ENCODE data around the gene SYNJ1. TPM values are rescaled to one million over a fixed set of nuclear protein-coding genes. Genes with fewer than 3 reads are reported as not detected.
"Not testable (repeated sequence)": the region's sequence is repeated elsewhere in the genome, so short reads cannot be mapped to it uniquely, and the experiment has no call there.

The SYNJ1 gene
- polyA plus RNA-seq, 3 donors: 4.0 to 16.5 (median 8.1) TPM

DNA sequence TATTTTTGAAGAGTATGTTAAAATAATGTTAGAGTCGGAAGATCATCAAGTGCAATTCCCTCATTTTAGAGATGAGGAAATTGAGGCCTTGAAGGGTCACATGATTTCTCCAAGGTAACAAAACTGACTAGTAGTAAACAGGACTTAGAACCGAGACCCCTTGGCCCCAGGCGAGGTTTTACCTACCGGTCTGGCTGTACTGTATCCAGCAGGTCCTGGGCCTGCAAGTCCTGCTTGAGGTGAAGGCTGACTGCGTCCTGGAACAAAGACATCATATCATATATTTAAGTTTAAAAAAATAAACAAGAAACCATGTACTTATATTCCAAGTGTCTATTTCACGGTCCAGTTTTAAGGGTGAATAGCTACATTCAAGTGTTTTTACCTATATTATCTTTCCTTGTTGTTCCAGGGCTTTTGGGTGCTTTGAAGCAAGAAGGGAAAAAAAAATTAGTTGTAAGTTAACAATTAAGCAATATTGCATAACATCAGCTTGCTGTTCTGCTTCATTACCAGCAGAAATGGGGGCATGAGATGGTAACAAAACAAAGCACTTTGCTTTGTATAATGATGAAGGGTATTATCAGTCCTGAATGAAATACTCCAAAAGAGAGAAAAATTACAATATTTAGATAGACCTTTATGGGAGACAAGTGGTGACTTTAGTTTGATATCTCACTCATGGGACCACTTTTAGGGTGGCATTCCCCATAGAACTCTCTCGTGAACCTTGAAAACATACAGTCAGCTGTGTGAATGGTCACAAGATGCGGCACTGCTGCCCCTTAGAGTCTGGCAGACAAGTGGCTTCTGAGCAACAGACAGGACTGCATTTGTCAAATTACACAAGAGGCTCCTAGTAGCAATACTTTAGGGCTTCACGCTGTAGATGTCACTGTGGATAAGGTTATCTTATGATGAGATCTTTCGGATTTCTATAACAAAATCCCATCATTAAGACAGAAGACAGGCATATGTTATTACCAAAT is 85.8 kb downstream of the SYNJ1 start:
- H3K4me2 ChIP-seq (replicated peaks; ENCODE audit: extremely low read depth, low read length, poor library complexity, severe bottlenecking): no peak overlapping the region
- H3K27ac Mint-ChIP-seq: no peak overlapping the region
- H3K79me2 ChIP-seq (ENCODE audit: insufficient read depth, low read length): no peaks in the 10 kb centered on the region
- H3K4me3 Mint-ChIP-seq: no peak overlapping the region
- TF ChIP-seq, protein P1, sequence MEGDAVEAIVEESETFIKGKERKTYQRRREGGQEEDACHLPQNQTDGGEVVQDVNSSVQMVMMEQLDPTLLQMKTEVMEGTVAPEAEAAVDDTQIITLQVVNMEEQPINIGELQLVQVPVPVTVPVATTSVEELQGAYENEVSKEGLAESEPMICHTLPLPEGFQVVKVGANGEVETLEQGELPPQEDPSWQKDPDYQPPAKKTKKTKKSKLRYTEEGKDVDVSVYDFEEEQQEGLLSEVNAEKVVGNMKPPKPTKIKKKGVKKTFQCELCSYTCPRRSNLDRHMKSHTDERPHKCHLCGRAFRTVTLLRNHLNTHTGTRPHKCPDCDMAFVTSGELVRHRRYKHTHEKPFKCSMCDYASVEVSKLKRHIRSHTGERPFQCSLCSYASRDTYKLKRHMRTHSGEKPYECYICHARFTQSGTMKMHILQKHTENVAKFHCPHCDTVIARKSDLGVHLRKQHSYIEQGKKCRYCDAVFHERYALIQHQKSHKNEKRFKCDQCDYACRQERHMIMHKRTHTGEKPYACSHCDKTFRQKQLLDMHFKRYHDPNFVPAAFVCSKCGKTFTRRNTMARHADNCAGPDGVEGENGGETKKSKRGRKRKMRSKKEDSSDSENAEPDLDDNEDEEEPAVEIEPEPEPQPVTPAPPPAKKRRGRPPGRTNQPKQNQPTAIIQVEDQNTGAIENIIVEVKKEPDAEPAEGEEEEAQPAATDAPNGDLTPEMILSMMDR (IDR thresholded peaks at IDR 0.05): no peak
- H3K9me3 Mint-ChIP-seq: no peaks in the 10 kb centered on the region
- H3K4me1 Mint-ChIP-seq: no peaks in the 10 kb centered on the region
- WGBS (ENCODE audit: insufficient coverage): 100% methylated on average over 1 of the region's 10 CpGs
- no peak overlapping the region for H3K27ac ChIP-seq (ENCODE audit: low read depth in 1 of 2, low read length in 2 of 2)
- no peaks in the 10 kb centered on the region for H3K27me3 ChIP-seq (ENCODE audit: control insufficient read depth in 2 of 2, insufficient read depth in 2 of 2, low read length in 2 of 2)
- H4K20me1 ChIP-seq (ENCODE audit: insufficient read depth, low read length): no peaks in the 10 kb centered on the region
- H3K36me3 Mint-ChIP-seq: peaks cover 71 to 80% of the 10 kb centered on the region in 2 donors
- H3K9ac ChIP-seq (ENCODE audit: insufficient read depth, low read length, poor library complexity, severe bottlenecking): no peak overlapping the region
- H3K36me3 ChIP-seq (replicated peaks in 1 of 2; ENCODE audit: control insufficient read depth in 1 of 2, insufficient read depth in 2 of 2, low read length in 2 of 2): peaks cover 90 to 100% of the 10 kb centered on the region in 2 donors
- no peaks in the 10 kb centered on the region for H3K4me1 ChIP-seq (ENCODE audit: control insufficient read depth in 1 of 2, insufficient read depth in 2 of 2, low read length in 2 of 2)
- H3K27me3 Mint-ChIP-seq (ENCODE audit: low read depth in 3 of 3): no peaks in the 10 kb centered on the region
- intact Hi-C loops (cut with micrococcal nuclease): no loop called here
- no peak for DNase-seq
- no peak overlapping the region for H2AFZ ChIP-seq (ENCODE audit: insufficient read depth, low read depth, low read length, poor library complexity, severe bottlenecking)
- H3K9me3 ChIP-seq (replicated peaks in 1 of 2; ENCODE audit: control insufficient read depth in 1 of 2, insufficient read depth in 1 of 2, low read length in 2 of 2): no peaks in the 10 kb centered on the region
- no peak overlapping the region for H3K4me3 ChIP-seq (replicated peaks in 1 of 3; ENCODE audit: low read depth in 2 of 3, low read length in 3 of 3)

DNA sequence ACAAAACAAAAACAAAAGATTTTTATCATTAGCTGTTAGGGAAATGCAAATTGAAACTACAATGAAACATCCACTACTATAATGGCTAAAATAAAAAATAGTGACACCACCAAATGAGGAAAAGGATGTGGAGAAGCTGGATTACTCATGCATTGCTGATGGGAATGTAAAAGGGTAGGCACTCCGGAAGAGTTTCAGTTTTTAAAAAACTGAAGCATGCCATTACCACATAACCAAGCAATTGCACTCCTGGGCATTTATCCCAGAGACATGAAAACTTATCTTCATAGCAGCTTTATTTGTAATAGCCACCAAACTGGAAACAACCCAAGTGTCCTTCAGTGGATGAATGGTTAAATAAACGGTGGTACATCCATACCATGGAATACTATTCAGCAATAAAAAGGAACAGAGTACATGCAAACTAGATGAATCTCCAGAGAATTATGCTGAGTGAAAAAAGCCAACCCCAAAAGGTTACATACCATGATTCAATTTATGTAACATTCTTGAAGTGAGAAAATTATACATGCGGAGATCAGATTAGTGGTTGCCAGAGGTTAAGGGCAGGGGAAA is 101.1 kb downstream of the SYNJ1 start:
- WGBS (ENCODE audit: insufficient coverage): no CpG with 5 or more reads among the region's 3 CpGs
- intact Hi-C loops (cut with micrococcal nuclease): no loop called here
- peaks cover 24 to 31% of the 10 kb centered on the region in 2 donors for H3K36me3 Mint-ChIP-seq
- no peaks in the 10 kb centered on the region for H3K4me1 ChIP-seq (ENCODE audit: control insufficient read depth in 1 of 2, insufficient read depth in 2 of 2, low read length in 2 of 2)
- H2AFZ ChIP-seq (ENCODE audit: insufficient read depth, low read depth, low read length, poor library complexity, severe bottlenecking): no peak overlapping the region
- H3K79me2 ChIP-seq (ENCODE audit: insufficient read depth, low read length): no peaks in the 10 kb centered on the region
- no peaks in the 10 kb centered on the region for H3K9me3 ChIP-seq (replicated peaks in 1 of 2; ENCODE audit: control insufficient read depth in 1 of 2, insufficient read depth in 1 of 2, low read length in 2 of 2)
- no peak overlapping the region for H3K4me3 Mint-ChIP-seq
- H3K27ac Mint-ChIP-seq: no peak overlapping the region
- H3K9ac ChIP-seq (ENCODE audit: insufficient read depth, low read length, poor library complexity, severe bottlenecking): no peak overlapping the region
- peaks cover 2% of the 10 kb centered on the region for H3K4me1 Mint-ChIP-seq
- peaks cover 0 to 5% (median 0%) of the 10 kb centered on the region in 7 donors for H3K9me3 Mint-ChIP-seq
- peaks cover 2 to 6% (median 4%) of the 10 kb centered on the region in 3 donors for H3K27me3 Mint-ChIP-seq (ENCODE audit: low read depth in 3 of 3)
- DNase-seq: no peak
- H3K4me2 ChIP-seq (replicated peaks; ENCODE audit: extremely low read depth, low read length, poor library complexity, severe bottlenecking): no peak overlapping the region
- H3K4me3 ChIP-seq (replicated peaks in 1 of 3; ENCODE audit: low read depth in 2 of 3, low read length in 3 of 3): no peak overlapping the region
- no peaks in the 10 kb centered on the region for H4K20me1 ChIP-seq (ENCODE audit: insufficient read depth, low read length)
- no peak overlapping the region for H3K27ac ChIP-seq (ENCODE audit: low read depth in 1 of 2, low read length in 2 of 2)
- TF ChIP-seq, protein P1 (IDR thresholded peaks at IDR 0.05): no peak
- H3K36me3 ChIP-seq (replicated peaks in 1 of 2; ENCODE audit: control insufficient read depth in 1 of 2, insufficient read depth in 2 of 2, low read length in 2 of 2): peaks cover 24 to 36% of the 10 kb centered on the region in 2 donors
- H3K27me3 ChIP-seq (ENCODE audit: control insufficient read depth in 2 of 2, insufficient read depth in 2 of 2, low read length in 2 of 2): no peaks in the 10 kb centered on the region

DNA sequence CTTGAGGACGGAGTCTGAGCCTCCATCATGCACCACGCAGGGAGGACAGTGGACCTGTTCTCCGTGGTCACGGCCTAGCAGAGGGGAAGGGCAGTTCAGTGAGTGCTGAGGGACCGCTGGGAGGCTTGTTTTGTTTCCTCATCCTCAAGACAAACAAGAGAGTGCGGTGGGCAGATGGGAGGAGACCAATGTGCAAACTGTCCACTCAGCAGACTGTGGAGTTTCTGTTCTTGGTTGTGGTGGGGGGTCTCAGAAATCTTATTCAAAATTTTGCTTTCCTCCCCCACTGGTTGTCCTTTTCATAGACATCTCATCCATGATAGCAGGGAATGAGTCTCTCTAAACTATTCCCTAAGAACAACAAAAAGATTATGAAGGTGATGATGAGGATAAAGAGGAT is 109.6 kb downstream of the SYNJ1 start:
- H4K20me1 ChIP-seq (ENCODE audit: insufficient read depth, low read length); DNase-seq; H3K79me2 ChIP-seq (ENCODE audit: insufficient read depth, low read length); H3K4me3 ChIP-seq (replicated peaks in 1 of 3; ENCODE audit: low read depth in 2 of 3, low read length in 3 of 3); H2AFZ ChIP-seq (ENCODE audit: insufficient read depth, low read depth, low read length, poor library complexity, severe bottlenecking); intact Hi-C loops (cut with micrococcal nuclease); H3K4me3 Mint-ChIP-seq; H3K4me1 ChIP-seq (ENCODE audit: control insufficient read depth in 1 of 2, insufficient read depth in 2 of 2, low read length in 2 of 2); H3K27me3 ChIP-seq (ENCODE audit: control insufficient read depth in 2 of 2, insufficient read depth in 2 of 2, low read length in 2 of 2); H3K9me3 ChIP-seq (replicated peaks in 1 of 2; ENCODE audit: control insufficient read depth in 1 of 2, insufficient read depth in 1 of 2, low read length in 2 of 2); H3K27ac ChIP-seq (ENCODE audit: low read depth in 1 of 2, low read length in 2 of 2); H3K36me3 Mint-ChIP-seq; H3K27ac Mint-ChIP-seq; H3K36me3 ChIP-seq (replicated peaks in 1 of 2; ENCODE audit: control insufficient read depth in 1 of 2, insufficient read depth in 2 of 2, low read length in 2 of 2); H3K4me2 ChIP-seq (replicated peaks; ENCODE audit: extremely low read depth, low read length, poor library complexity, severe bottlenecking); H3K9ac ChIP-seq (ENCODE audit: insufficient read depth, low read length, poor library complexity, severe bottlenecking); H3K4me1 Mint-ChIP-seq; H3K9me3 Mint-ChIP-seq: not testable (repeated sequence)
- H3K27me3 Mint-ChIP-seq (ENCODE audit: low read depth in 3 of 3): peaks cover 21 to 25% (median 23%) of the 10 kb centered on the region in 3 donors
- 94% methylated on average over 3 of the region's 6 CpGs for WGBS (ENCODE audit: insufficient coverage)
